HEK293T (cell line): ENCODE measurements around the gene PACC1.

Experiments used
- ARNT ChIP-seq: fragments of 450-650 bp; IDR thresholded peaks from 2 replicates; pipeline ENCODE4 v1.6.1; 2017; ENCODE audit warnings: mild to moderate bottlenecking
- ELF4 ChIP-seq: fragments of 450-650 bp; IDR thresholded peaks from 2 replicates; pipeline ENCODE4 v1.6.1; 2017; ENCODE audit warnings: antibody characterized with exemption
- FOXM1 ChIP-seq: fragments of 450-650 bp; IDR thresholded peaks from 2 replicates; pipeline ENCODE4 v1.6.1; 2017; ENCODE audit warnings: mild to moderate bottlenecking, borderline replicate concordance
- L3MBTL2 ChIP-seq: fragments of 450-650 bp; conservative IDR thresholded peaks from 2 replicates; pipeline ENCODE4 v1.6.1; 2016; ENCODE audit warnings: mild to moderate bottlenecking
- SP1 ChIP-seq: fragments of 450-650 bp; IDR thresholded peaks from 2 replicates; pipeline ENCODE4 v1.6.1; 2017

- no peak for TF ChIP-seq ARNT
- TF ChIP-seq ELF4: no peak
- TF ChIP-seq L3MBTL2: no peak; the same call in 1 of the 2 replicates
- no peak for TF ChIP-seq FOXM1
- TF ChIP-seq SP1: no peak
These were observed 17.6 kb upstream of the PACC1 start for GRCh38 chr1:212432272-212432660.
